ENCODE results near the gene CLN6.

The CLN6 gene

DNA sequence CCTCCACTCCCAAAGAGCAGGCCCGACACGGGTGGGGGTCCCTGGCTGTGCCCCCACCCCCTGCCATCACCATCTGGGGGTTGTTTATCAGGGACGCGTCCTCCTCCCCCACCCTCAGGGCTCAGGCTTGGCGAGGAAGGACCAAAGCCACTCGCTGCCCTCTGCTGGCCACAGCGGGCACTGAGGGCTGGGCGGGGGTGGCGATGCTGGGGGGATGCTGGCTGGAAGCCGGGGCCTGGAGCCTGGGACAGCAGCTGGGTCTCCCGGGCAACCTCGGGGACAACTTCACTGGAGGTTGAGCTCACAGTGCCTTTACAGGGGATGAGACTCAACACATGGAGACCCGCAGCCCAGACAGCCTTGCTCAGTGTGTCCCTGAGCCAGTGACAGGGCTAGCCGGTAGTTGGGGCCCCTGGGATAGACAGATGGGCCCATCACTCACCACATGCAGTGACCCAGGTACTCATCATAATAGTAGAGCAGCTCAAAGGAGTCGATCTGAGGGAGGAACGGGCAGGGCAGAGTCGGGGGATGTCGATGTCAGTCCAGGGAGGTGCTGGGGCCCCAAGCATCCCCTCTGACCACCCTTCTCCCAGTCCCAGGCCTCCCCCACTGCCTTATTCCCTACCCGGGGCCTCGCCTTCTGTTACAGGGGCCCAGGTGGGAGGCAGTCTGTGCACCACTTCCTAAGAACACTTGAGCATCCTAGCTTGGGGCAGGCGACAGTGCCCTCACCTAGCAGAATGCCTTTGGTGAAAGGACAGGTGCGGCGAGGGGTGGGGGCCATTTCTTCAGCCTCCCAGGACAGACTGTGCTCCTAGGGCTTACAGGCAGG lies 18.5 kb downstream of the CLN6 start:
- Histone ChIP-seq H3K27me3 (replicated peaks) (no peaks in the 10 kb centered on the region), H3K27ac (no peak overlapping the region), H3K36me3 (replicated peaks) (no peaks in the 10 kb centered on the region), H3K4me3 (ENCODE audit: low read depth, low read length) (no peak overlapping the region)
- TF ChIP-seq, protein P1, sequence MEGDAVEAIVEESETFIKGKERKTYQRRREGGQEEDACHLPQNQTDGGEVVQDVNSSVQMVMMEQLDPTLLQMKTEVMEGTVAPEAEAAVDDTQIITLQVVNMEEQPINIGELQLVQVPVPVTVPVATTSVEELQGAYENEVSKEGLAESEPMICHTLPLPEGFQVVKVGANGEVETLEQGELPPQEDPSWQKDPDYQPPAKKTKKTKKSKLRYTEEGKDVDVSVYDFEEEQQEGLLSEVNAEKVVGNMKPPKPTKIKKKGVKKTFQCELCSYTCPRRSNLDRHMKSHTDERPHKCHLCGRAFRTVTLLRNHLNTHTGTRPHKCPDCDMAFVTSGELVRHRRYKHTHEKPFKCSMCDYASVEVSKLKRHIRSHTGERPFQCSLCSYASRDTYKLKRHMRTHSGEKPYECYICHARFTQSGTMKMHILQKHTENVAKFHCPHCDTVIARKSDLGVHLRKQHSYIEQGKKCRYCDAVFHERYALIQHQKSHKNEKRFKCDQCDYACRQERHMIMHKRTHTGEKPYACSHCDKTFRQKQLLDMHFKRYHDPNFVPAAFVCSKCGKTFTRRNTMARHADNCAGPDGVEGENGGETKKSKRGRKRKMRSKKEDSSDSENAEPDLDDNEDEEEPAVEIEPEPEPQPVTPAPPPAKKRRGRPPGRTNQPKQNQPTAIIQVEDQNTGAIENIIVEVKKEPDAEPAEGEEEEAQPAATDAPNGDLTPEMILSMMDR (IDR thresholded peaks at IDR 0.05; ENCODE audit: low read depth, low read length, missing control alignments) = peak; percentile 94
- no peak for DNase-seq
- in situ Hi-C loops (cut with HindIII; ENCODE audit: low pct_ligation_motif_present, low sequenced_read_pairs) = no loop called here

DNA sequence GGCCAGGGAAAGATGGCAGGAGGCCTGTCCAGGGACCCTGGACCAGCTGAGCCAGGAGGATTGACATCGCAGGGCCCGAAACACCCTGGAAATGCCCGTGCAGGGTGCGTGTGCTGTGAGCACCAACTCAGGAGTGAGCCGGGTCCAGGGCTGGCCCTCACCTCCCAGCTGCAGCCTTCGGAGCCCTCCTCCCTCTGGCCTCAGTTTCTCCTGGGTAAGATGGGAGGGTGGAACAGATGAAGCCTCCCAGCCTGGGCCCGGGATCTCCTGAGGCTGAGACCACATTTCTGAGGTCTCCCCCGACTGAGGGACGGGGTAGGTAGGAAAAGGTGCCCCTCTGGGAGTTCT lies 19.1 kb downstream of the CLN6 start:
- H3K36me3 ChIP-seq (replicated peaks) = no peaks in the 10 kb centered on the region
- H3K27ac ChIP-seq = no peak overlapping the region
- H3K27me3 ChIP-seq (replicated peaks) = no peaks in the 10 kb centered on the region
- TF ChIP-seq, protein P1 (IDR thresholded peaks at IDR 0.05; ENCODE audit: low read depth, low read length, missing control alignments) = no peak
- DNase-seq = no peak
- H3K4me3 ChIP-seq (ENCODE audit: low read depth, low read length) = no peak overlapping the region
- in situ Hi-C loops (cut with HindIII; ENCODE audit: low pct_ligation_motif_present, low sequenced_read_pairs) = no loop called here

DNA sequence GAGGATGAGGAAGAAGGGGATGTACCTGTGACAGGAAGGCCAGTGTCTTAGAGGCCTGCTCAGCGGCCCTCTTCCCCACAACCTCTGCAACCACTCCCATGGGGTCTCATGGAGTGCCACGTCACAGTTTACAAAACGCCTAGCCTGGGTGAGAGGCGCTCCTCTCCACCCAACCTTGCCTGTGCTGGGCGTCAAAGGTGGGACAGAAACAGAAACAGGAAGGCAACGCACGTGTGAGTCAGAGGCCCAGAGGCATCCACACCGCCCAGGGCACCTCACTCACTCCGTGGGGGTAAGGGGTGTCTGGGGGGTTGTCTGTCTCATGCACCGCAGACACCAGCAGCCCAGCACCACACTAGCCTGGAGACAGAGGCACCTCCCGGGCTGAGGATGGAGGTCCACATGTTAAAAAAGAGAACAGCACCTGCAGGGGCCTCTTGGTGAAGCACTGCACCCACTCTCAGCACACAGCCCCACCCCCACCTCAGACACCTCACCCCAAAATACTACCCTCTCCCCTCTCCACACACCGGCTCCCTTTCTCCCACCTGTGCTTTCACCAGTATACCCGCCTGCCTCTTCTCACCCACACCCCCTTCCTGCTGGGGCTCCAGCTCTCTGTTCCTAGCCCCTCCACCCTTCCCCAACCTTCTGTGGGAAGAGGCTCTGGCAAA lies 19.7 kb downstream of the CLN6 start:
- in situ Hi-C loops (cut with HindIII; ENCODE audit: low pct_ligation_motif_present, low sequenced_read_pairs) = no loop called here
- TF ChIP-seq, protein P1 (IDR thresholded peaks at IDR 0.05; ENCODE audit: low read depth, low read length, missing control alignments) = no peak
- no peak overlapping the region for H3K27ac ChIP-seq
- no peak for DNase-seq
- no peak overlapping the region for H3K4me3 ChIP-seq (ENCODE audit: low read depth, low read length)
- H3K27me3 ChIP-seq (replicated peaks) = no peaks in the 10 kb centered on the region
- H3K36me3 ChIP-seq (replicated peaks) = no peaks in the 10 kb centered on the region

DNA sequence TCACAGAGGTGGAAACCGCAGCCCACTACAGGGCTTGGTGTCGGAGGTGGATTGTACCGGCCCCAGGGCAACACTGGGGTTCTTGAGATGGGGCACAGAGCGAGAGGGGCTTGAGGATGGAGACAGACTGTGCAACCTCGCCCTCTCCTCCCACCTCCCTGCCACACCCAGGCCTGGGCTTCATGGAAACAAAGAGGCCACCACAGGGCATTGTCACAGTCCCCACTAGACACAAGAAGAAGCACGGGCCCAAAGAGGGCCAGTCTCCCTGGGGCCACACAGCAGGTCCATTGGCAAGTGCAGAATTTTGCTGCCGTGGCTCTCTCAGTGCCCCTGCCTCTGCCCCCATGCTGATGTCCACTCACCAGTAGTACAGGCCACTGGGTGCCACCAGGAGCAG lies 20.3 kb downstream of the CLN6 start:
- Histone ChIP-seq H3K4me3 (ENCODE audit: low read depth, low read length) (no peak overlapping the region), H3K27me3 (replicated peaks) (no peaks in the 10 kb centered on the region), H3K36me3 (replicated peaks) (no peaks in the 10 kb centered on the region), H3K27ac (no peak overlapping the region)
- in situ Hi-C loops (cut with HindIII; ENCODE audit: low pct_ligation_motif_present, low sequenced_read_pairs) = no loop called here
- TF ChIP-seq, protein P1 (IDR thresholded peaks at IDR 0.05; ENCODE audit: low read depth, low read length, missing control alignments) = no peak
- no peak for DNase-seq

DNA sequence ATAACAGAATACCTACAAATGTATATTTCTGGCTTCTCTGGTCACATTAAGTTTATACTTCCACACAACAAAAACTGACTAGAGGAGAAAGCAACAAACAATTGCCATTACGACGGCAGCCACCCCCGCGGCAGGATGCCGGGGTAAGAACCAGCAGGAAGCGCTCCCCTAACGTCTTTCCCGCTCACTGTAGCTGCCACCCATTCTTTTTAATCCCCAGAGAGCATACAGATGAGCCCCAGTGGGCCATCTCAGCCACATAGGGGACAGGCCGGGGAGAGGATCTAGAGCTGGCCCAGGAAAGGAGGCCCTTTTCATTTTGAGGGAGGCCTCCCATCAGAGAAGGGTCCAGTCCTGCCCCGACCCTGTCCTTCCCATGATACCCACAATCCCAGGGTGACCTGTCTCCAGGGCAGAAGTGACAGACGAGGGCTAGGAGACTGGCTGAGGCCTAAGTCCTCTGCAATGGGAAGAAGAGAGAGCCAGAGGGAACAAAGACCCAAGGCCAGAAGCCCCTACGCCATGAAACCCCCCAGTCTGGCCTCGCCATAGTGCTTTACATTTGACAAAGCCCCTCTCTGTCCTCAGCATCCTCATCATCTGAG lies 20.8 kb downstream of the CLN6 start:
- in situ Hi-C loops (cut with HindIII; ENCODE audit: low pct_ligation_motif_present, low sequenced_read_pairs) = no loop called here
- H3K27me3 ChIP-seq (replicated peaks) = no peaks in the 10 kb centered on the region
- no peak overlapping the region for H3K27ac ChIP-seq
- no peak overlapping the region for H3K4me3 ChIP-seq (ENCODE audit: low read depth, low read length)
- H3K36me3 ChIP-seq (replicated peaks) = no peaks in the 10 kb centered on the region
- DNase-seq = no peak
- TF ChIP-seq, protein P1 (IDR thresholded peaks at IDR 0.05; ENCODE audit: low read depth, low read length, missing control alignments) = no peak

Measured in brain microvascular endothelial cell (primary cell).